ENCODE results near the gene MEIS1.

- TF ChIP-seq CTCF (IDR thresholded peaks at IDR 0.05), result no peak
- TF ChIP-seq POLR2A (IDR thresholded peaks at IDR 0.05), result no peak
Observed at GRCh38 chr2:66408905-66409304, 26.0 kb upstream of the MEIS1 start.
